ENCODE measurements around the gene ADD3. TPM values are rescaled to one million over a fixed set of nuclear protein-coding genes. Genes with fewer than 3 reads are reported as not detected.

Gene ADD3
- total RNA-seq, 2 experiments from 2014 or later = 44.0 to 52.5 TPM

DNA sequence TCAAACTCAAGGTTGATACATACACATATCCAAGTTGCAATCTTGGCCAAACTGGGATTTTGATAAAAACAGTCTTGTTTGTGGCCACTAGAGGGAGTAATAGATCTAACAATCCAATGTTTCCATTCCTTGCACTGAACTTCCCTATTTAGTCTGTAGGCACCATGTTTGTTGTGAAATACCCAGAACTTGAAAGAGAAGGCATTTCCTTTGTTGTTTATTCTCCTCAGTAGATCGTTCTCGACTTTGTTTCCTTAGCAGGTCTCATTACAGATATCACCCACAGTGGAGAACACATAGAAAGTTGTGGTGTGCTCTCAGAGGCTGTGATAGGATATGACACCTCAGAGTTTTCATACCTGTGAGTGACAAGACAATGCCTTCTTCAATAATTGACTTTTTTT, 129.4 kb downstream of the ADD3 start:
- H3K9me3 Mint-ChIP-seq = no peaks in the 10 kb centered on the region
- no peak for DNase-seq
- H3K36me3 Mint-ChIP-seq = peaks cover 3% of the 10 kb centered on the region
- no peak overlapping the region for H3K4me3 Mint-ChIP-seq
- peak overlapping the region; percentile 24 for H3K27ac Mint-ChIP-seq
- H3K4me1 Mint-ChIP-seq = peaks cover 36% of the 10 kb centered on the region
- no peaks in the 10 kb centered on the region for H3K27me3 Mint-ChIP-seq

DNA sequence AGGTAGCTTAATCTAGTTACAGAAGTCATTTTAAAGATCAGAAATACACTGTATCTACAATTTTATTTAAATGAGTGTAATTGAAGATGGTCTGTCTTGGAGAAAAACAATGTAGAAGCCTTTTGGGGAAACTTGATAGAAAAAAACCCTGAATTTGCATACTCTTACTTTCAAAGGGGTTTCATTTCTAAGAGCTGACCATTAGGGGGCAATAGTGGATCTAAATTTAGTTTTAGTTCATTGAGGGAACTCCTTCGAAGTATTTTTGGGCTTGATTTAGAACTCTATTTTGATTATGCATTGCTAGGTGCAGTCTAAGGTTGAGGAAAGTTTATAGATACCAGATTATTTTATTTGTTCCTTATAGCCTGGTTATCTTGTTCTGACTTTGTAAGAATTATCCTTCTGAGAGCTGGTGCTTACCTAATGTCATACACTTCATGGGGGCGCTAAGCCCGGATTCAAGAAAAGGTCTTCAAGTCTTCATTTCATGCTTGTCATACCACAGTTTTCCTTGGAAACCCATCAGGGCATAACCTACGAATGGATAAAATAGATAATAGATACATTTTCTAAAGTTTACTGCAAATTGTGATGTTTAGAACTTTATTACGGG, 130.5 kb downstream of the ADD3 start:
- Mint-ChIP-seq H3K4me3 (no peak overlapping the region), H3K9me3 (no peaks in the 10 kb centered on the region), H3K4me1 (peaks cover 40% of the 10 kb centered on the region), H3K36me3 (no peaks in the 10 kb centered on the region), H3K27ac (no peak overlapping the region), H3K27me3 (no peaks in the 10 kb centered on the region)
- DNase-seq = no peak

DNA sequence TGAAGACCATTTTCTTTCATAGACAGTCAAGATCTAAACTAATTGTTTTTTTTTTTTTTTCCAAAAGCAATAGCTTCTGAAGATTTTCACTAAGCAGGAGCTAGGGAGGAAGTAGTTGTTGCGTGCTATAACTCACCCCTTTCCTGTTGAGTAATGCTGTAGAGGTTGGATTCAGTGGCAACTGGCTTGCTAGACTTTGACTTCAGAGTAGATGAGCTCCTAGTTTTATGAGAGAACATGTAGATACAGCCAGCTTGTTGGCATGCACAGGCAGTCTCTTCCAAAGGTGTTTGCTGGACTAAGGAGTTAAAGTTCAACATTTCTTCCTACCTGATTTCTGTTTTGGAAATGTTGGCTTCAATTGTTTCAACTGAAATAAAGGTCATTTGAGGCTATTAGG, 133.4 kb downstream of the ADD3 start:
- Mint-ChIP-seq H3K9me3 (no peaks in the 10 kb centered on the region), H3K27ac (no peak overlapping the region), H3K27me3 (peaks cover 5% of the 10 kb centered on the region), H3K36me3 (no peaks in the 10 kb centered on the region), H3K4me1 (peaks cover 33% of the 10 kb centered on the region), H3K4me3 (no peak overlapping the region)
- DNase-seq = no peak

DNA sequence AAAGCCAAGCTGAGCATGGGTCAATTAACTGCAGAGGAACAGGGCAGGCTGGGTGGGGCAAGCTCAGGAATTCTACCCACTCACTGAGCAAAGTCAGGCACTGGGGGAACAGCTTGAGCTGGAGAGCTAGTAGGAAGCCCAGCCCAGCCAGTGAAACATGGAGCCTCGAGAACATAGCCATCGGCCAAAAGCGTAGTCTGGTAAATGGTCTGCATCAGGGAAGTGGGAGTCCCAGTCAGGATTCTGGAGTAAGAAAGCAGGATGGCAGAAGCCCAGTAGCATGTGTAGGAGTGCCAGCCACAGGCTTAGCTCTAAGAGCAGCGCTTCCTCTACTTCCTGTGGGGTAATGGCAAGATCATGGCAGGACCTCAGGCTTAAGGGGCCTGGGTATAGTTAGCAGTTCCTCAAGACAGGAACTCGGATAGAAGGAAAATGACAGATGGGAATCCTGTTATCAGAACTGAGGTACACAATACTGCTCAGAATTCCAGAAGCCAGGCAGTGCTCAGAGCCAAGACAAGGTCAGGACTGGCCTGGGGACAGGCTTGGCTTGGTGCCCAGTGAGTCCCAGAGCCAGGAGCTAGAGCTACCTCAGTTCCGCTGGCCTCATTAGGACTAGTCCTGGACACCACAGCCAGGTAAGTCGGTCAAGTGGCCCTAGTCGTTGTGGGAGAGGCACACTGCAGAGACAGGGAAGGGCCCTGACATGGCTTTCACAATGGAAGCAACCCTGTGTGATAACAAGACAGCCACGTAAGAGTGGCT, 134.3 kb downstream of the ADD3 start:
- no peaks in the 10 kb centered on the region for H3K36me3 Mint-ChIP-seq
- no peak overlapping the region for H3K27ac Mint-ChIP-seq
- no peak for DNase-seq
- peaks cover 31% of the 10 kb centered on the region for H3K4me1 Mint-ChIP-seq
- H3K4me3 Mint-ChIP-seq = no peak overlapping the region
- peaks cover 5% of the 10 kb centered on the region for H3K27me3 Mint-ChIP-seq
- no peaks in the 10 kb centered on the region for H3K9me3 Mint-ChIP-seq

DNA sequence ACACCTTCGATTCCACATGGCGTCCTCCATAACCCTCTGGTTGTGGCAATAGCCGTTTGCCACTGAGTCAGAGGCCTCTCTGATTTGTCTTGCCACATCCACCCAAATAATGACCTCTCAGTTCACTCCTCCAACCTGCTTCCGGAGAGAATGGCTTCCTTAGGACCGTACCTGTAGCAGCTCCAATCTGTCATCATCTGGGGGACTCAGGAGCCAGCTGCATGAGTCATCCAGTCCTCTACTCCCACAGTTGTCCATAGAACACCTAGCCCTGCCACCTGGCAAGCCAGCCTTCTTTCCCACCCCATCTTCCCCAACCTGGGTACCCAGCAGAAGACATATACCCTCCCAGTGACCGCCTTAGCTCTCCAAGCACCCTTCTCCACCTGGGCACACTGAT, 135.2 kb downstream of the ADD3 start:
- no peaks in the 10 kb centered on the region for H3K9me3 Mint-ChIP-seq
- peaks cover 12% of the 10 kb centered on the region for H3K27me3 Mint-ChIP-seq
- H3K4me3 Mint-ChIP-seq = no peak overlapping the region
- no peaks in the 10 kb centered on the region for H3K36me3 Mint-ChIP-seq
- no peak for DNase-seq
- peaks cover 22% of the 10 kb centered on the region for H3K4me1 Mint-ChIP-seq
- H3K27ac Mint-ChIP-seq = no peak overlapping the region

DNA sequence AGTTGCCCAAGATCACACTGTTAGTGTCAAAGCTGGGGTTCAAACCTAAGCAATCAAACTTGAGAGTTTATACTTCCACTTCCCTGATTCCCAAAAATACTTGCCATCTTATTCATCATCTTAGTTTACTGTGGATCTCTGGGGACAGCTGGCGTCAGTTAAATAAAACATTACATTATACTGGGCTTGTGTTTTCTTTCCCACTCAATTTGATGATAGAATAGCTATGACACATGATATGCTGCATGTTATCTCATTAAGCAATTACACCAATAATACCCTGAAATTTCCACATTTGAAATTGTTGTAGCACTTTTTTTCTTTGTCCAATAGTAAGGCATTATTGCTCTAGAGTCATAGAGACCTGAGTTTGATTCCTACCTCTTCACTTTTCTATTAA, 136.7 kb downstream of the ADD3 start:
- no peaks in the 10 kb centered on the region for H3K9me3 Mint-ChIP-seq
- DNase-seq = no peak
- H3K4me1 Mint-ChIP-seq = peaks cover 16% of the 10 kb centered on the region
- H3K27me3 Mint-ChIP-seq = peaks cover 21% of the 10 kb centered on the region
- no peak overlapping the region for H3K4me3 Mint-ChIP-seq
- no peak overlapping the region for H3K27ac Mint-ChIP-seq
- H3K36me3 Mint-ChIP-seq = no peaks in the 10 kb centered on the region

DNA sequence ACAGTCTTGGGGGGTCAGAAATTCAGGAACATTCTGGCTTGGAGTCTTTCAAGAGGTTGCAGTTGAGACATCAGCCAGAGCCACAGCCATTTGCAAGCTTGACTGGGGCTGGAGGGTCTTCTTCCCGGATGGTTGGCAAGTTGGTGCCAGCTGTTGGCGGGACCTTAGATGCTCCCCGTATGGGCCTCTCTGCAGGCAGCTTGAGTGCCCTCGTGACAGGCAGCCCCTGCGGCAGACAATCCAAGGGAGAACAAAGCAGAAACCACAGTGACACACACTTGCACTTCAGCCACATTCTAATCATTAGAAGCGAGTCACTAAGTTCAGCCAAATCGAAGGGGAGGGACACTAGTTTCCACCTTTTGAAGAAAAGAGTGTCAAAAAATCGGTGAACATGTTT, 140.2 kb downstream of the ADD3 start:
- H3K27ac Mint-ChIP-seq = no peak overlapping the region
- peaks cover 5% of the 10 kb centered on the region for H3K4me1 Mint-ChIP-seq
- H3K4me3 Mint-ChIP-seq = no peak overlapping the region
- H3K36me3 Mint-ChIP-seq = no peaks in the 10 kb centered on the region
- DNase-seq = peak; percentile 20
- H3K27me3 Mint-ChIP-seq = peaks cover 54% of the 10 kb centered on the region
- no peaks in the 10 kb centered on the region for H3K9me3 Mint-ChIP-seq

DNA sequence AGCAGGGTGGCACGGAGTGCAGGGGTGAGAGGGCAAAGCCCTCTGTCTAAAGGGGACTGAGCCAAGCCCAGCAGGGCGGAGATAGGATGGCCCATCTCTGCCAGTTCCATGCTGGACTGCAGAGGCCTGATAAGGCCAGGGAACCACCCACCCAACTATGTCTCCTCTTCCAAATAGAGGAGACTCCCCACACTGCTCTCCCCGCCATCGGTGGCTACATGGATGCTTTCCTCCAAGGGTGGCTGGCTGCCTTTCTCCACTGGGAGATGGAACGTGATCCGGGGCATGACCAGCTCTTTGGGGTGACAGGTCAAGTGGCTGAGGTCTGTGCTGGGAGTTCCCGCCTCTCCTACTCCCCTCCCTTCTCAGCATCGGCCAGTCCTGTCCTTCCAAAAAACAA, 141.5 kb downstream of the ADD3 start:
- H3K36me3 Mint-ChIP-seq = no peaks in the 10 kb centered on the region
- no peak overlapping the region for H3K27ac Mint-ChIP-seq
- peaks cover 67% of the 10 kb centered on the region for H3K27me3 Mint-ChIP-seq
- no peaks in the 10 kb centered on the region for H3K4me1 Mint-ChIP-seq
- no peak for DNase-seq
- no peak overlapping the region for H3K4me3 Mint-ChIP-seq
- H3K9me3 Mint-ChIP-seq = no peaks in the 10 kb centered on the region

DNA sequence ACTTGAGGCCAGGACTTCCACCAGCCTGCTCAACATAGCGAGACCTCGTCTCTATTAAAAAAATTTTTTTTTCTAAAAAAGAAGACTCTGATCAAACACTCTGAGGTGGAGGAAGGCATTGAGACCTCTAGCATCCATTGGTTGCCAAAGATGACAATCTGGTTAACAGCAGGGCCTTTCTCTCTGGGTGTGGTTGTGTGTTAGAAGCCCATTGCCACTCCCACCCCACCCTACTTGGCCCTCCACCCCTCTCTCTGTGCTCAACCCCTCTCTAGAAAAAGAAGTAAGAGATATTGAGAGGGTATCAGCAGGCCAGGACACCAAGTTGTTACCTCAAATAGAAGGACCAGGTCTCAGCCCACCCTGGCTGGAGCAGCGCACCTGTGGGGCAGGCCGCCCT, 142.3 kb downstream of the ADD3 start:
- Mint-ChIP-seq H3K4me3 (no peak overlapping the region), H3K36me3 (no peaks in the 10 kb centered on the region), H3K9me3 (no peaks in the 10 kb centered on the region), H3K4me1 (no peaks in the 10 kb centered on the region), H3K27ac (no peak overlapping the region), H3K27me3 (peaks cover 72% of the 10 kb centered on the region)
- DNase-seq = no peak

DNA sequence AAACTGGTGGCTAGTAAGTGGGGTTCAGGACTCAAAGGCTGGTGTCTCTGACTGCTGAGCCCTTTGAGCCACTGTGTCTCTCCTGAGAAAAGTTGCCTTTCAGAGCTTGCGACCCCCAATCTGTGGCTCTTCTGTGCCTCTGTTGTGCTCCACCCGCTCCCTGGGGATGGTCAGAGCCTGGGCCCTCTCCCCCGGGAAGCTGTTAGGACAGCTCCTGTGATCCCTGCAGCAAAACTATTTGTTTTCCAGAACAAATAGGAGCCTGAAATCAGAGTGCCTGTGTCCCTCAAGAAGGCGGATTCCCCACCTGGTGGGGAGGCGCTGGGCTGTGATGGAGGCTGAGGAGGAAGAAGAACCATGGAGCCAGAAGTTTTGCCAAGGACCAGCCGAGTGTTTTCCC, 143.2 kb downstream of the ADD3 start:
- H3K4me3 Mint-ChIP-seq = no peak overlapping the region
- no peak overlapping the region for H3K27ac Mint-ChIP-seq
- no peak for DNase-seq
- H3K36me3 Mint-ChIP-seq = no peaks in the 10 kb centered on the region
- peaks cover 6% of the 10 kb centered on the region for H3K4me1 Mint-ChIP-seq
- peaks cover 78% of the 10 kb centered on the region for H3K27me3 Mint-ChIP-seq
- H3K9me3 Mint-ChIP-seq = no peaks in the 10 kb centered on the region

DNA sequence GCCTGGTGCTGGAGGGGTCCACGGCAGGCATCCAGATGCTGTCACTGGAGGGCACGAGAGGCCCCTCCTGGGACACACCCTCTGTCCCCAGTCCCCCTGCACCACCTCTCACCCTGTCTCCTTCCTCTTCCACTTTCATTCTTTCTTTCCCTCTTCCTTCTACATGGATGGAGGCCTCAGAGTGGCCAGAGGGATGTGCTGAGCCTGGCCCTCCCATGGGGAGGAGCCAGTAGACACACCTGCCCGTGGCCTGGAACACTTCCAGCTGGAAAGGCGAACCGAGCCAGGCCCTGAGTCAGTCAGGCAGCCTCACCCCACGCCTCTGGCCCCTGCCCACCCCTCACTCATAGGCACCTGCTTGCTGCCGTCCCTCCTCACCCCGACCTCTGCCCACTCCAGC, 143.7 kb downstream of the ADD3 start:
- no peak overlapping the region for H3K27ac Mint-ChIP-seq
- peaks cover 83% of the 10 kb centered on the region for H3K27me3 Mint-ChIP-seq
- DNase-seq = no peak
- H3K4me3 Mint-ChIP-seq = no peak overlapping the region
- H3K9me3 Mint-ChIP-seq = no peaks in the 10 kb centered on the region
- H3K36me3 Mint-ChIP-seq = no peaks in the 10 kb centered on the region
- H3K4me1 Mint-ChIP-seq = peaks cover 7% of the 10 kb centered on the region

DNA sequence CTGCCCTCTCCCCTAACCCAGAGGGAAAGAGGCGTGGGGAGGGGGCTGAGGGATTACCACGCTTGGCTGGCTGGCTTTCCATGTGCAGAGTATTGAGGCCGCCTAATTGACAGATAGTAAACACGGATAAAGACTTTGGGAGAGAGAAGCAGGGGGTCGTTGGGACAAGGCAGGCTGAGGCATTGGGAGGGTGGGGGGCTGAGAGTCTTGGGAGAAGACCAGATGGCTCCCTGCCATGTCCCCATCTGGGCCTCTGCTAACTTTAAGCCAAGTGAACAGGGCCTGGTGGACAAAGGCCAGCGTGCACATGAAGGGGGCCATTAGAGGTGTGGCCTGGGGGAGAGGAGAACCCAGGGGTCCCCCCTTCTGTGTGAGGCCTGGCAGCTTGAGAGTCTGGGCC, 144.2 kb downstream of the ADD3 start:
- DNase-seq = no peak
- Mint-ChIP-seq H3K4me1 (peaks cover 12% of the 10 kb centered on the region), H3K27me3 (peaks cover 88% of the 10 kb centered on the region), H3K36me3 (no peaks in the 10 kb centered on the region), H3K9me3 (no peaks in the 10 kb centered on the region), H3K27ac (no peak overlapping the region), H3K4me3 (no peak overlapping the region)

DNA sequence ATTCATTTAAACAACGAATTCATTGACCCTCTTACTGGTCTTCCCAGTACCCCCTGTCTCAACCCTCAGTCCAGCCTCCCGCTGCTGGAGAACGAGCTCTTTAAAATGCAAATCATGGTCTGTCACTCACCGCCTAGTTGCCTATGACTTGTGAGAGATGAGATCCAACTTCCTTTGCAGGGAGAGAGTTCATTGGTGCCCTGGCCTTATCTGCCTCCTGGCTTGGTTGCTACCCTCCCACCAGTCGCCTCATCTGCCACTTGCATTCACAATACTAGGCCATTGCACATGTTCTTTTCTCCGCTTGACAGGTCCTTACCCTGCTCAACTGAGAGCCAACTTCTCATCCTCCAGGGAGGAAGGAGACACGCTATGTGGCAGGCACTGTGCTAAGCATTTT, 145.6 kb downstream of the ADD3 start:
- no peak for DNase-seq
- Mint-ChIP-seq H3K4me3 (no peak overlapping the region), H3K36me3 (no peaks in the 10 kb centered on the region), H3K9me3 (no peaks in the 10 kb centered on the region), H3K27ac (no peak overlapping the region), H3K27me3 (peaks cover 90% of the 10 kb centered on the region), H3K4me1 (peaks cover 21% of the 10 kb centered on the region)

DNA sequence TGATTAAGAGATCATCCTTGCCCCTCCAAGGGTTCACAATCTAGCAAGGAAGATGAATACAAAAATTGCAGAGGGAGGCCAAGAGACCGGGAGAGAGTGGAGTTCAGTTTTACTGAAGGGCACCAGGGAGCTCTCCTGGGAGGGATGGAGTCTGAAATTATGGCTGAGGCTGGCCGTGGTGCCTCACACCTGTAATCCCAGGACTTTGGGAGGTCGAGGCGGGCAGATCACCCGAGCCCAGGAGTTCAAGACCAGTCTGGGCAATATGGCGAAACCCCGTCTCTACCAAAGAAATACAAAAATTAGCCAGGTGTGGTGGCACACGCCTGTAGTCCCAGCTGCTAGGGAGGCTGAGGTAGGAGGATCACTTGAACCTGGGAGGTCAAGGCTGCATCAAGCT, 148.3 kb downstream of the ADD3 start:
- H3K36me3 Mint-ChIP-seq = no peaks in the 10 kb centered on the region
- H3K27me3 Mint-ChIP-seq = peaks cover 96% of the 10 kb centered on the region
- H3K27ac Mint-ChIP-seq = no peak overlapping the region
- H3K9me3 Mint-ChIP-seq = no peaks in the 10 kb centered on the region
- no peak for DNase-seq
- no peak overlapping the region for H3K4me3 Mint-ChIP-seq
- H3K4me1 Mint-ChIP-seq = peaks cover 21% of the 10 kb centered on the region

DNA sequence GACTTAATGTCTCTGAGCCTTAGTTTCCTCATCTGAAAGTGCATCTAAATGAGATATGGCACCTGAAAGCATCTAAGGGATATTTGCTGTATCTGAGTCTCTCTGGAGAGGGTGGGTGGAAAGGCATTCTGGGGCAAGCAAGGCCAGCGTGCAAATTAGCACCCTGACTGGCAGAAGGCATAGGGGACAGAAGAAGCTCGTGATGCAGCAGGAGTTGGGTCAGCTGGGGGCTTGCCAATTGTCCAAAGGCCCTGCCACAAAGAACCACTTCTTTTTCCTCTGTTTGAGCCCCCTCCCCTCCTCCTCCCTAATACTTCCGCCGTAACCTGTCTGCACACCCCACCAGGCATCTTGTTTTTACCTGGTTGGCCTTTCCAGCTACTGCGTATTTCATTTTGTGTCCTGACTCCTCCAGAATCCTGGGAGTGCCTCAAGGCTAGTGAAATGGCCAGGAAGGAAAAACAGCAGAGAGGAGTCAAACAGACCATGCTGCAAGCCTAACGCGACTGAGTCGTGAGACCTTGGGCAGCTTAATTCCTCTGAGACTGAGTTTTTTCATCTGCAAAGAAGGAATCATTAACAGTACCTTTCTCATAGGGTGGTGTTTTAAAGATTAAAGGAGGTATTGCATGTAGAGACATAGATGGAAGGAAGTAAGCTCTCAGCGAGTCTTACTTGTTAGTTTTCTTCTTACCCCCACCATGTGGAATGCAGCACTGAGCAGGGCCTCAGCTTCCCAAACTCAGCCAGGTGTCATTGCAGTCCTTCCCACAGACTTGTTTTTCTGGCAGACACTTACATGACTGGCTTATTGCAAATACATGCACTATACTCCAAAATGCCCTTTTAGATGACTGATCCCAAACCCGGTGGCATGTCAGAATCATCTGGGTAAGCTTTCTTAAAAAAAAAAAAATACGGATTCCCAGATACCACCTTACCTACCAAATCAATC, 150.5 kb downstream of the ADD3 start:
- Mint-ChIP-seq H3K4me1 (peaks cover 21% of the 10 kb centered on the region), H3K27ac (no peak overlapping the region), H3K27me3 (peaks cover 98% of the 10 kb centered on the region), H3K9me3 (no peaks in the 10 kb centered on the region), H3K36me3 (no peaks in the 10 kb centered on the region), H3K4me3 (no peak overlapping the region)
- no peak for DNase-seq

All from activated naive CD8-positive, alpha-beta T cell treated with anti-CD3 and anti-CD28 coated beads for 36 hours (primary cell).